OCI-LY3 (cell line): ENCODE results near the gene DPP10.

Experiments used
- H2AFZ ChIP-seq: fragments of 200-600, 300-600 bp; shearing (Covaris generic); 2 replicates; pipeline ENCODE4 v1.6.0; 2014; ENCODE audit warnings: antibody characterized with exemption, low read depth, low read length
- H3K27ac ChIP-seq: fragments of 200-600, 300-600 bp; sonication (generic); 2 replicates; pipeline ENCODE4 v1.5.1; 2014; ENCODE audit warnings: mild to moderate bottlenecking, low read length, moderate library complexity, mixed read lengths
- H3K27me3 ChIP-seq: fragments of 200-600, 300-600 bp; sonication (generic); 2 replicates; pipeline ENCODE4 v1.6.1; 2014; ENCODE audit warnings: low read depth, low read length, mixed read lengths
- H3K36me3 ChIP-seq: fragments of 200-600, 300-600 bp; sonication (generic); replicated peaks from 2 replicates; pipeline ENCODE3; 2014; ENCODE audit warnings: low read depth, low read length, mixed read lengths
- H3K4me1 ChIP-seq: fragments of 300-600, 200-600 bp; sonication (generic); 2 replicates; pipeline ENCODE4 v1.6.1; 2014; ENCODE audit warnings: low read length, mixed read lengths
- H3K4me2 ChIP-seq: fragments of 200-600, 300-600 bp; sonication (generic); 2 replicates; pipeline ENCODE4 v1.6.1; 2014; ENCODE audit warnings: low read length, mixed read lengths
- H3K4me3 ChIP-seq: fragments of 300-600, 200-600 bp; sonication (generic); 2 replicates; pipeline ENCODE4 v1.5.1; 2014; ENCODE audit warnings: antibody characterized with exemption, mild to moderate bottlenecking, low read length, moderate library complexity
- H3K79me2 ChIP-seq: fragments of 300-600, 200-600 bp; shearing (Covaris generic); 2 replicates; pipeline ENCODE4 v1.6.1; 2014; ENCODE audit warnings: mild to moderate bottlenecking, low read length, mixed read lengths
- H3K9ac ChIP-seq: fragments of 300-600, 200-600 bp; shearing (Covaris generic); 2 replicates; pipeline ENCODE4 v1.6.0; 2014; ENCODE audit warnings: mild to moderate bottlenecking, low read length, moderate library complexity
- H3K9me3 ChIP-seq: fragments of 200-600, 300-600 bp; shearing (Covaris generic); 2 replicates; pipeline ENCODE4 v1.6.1; 2014; ENCODE audit warnings: low read length, mixed read lengths; ENCODE audit not compliant: insufficient read depth
- H4K20me1 ChIP-seq: fragments of 200-600, 300-600 bp; sonication (generic); 2 replicates; pipeline ENCODE4 v1.6.1; 2016; ENCODE audit warnings: low read length, mixed read lengths; ENCODE audit not compliant: insufficient read depth
- EZH2phosphoT487 ChIP-seq: fragments of 200-600 bp; shearing (Covaris generic); IDR thresholded peaks from 2 replicates; pipeline ENCODE4 v1.6.1; 2018; ENCODE audit warnings: antibody characterized with exemption, mixed run types, low read depth
- TF ChIP-seq, protein P1 (sequence below): fragments of 200-600, 300-600 bp; sonication (generic); IDR thresholded peaks from 2 replicates; pipeline ENCODE4 v1.5.1; 2014; ENCODE audit warnings: antibody characterized with exemption, low read length, low read depth

The DPP10 gene

DNA sequence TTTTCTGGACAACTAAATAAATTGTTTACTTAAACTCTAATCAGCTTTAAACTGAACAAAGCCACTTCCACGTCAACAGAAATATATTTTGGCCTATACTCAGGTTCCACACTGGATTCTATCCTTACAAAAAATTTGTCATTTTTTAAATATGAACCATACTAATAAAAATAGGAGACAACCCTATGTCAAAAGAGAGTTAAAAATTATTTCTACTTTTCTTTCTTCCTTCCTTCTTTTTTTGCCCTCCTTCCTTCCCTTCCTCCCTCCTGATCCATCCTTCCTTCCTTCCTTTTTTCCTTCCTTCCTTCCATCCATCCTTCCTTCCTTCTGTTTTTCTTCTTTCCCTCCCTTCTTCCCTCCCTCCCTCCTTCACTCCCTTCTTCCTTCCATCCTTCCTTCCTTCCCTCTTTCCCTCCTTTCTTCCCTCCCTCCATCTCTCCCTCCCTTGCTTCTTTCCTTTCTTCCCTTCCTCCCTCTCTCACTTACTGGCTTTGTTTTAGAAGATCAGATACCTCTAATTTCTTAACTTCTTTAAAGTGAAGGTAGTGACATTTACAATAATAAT is 1444.9 kb downstream of the DPP10 start:
- no peaks in the 10 kb centered on the region for H3K79me2 ChIP-seq
- no peak overlapping the region for H3K4me3 ChIP-seq
- no peaks in the 10 kb centered on the region for H3K36me3 ChIP-seq
- no peak for TF ChIP-seq EZH2phosphoT487
- TF ChIP-seq, protein P1, sequence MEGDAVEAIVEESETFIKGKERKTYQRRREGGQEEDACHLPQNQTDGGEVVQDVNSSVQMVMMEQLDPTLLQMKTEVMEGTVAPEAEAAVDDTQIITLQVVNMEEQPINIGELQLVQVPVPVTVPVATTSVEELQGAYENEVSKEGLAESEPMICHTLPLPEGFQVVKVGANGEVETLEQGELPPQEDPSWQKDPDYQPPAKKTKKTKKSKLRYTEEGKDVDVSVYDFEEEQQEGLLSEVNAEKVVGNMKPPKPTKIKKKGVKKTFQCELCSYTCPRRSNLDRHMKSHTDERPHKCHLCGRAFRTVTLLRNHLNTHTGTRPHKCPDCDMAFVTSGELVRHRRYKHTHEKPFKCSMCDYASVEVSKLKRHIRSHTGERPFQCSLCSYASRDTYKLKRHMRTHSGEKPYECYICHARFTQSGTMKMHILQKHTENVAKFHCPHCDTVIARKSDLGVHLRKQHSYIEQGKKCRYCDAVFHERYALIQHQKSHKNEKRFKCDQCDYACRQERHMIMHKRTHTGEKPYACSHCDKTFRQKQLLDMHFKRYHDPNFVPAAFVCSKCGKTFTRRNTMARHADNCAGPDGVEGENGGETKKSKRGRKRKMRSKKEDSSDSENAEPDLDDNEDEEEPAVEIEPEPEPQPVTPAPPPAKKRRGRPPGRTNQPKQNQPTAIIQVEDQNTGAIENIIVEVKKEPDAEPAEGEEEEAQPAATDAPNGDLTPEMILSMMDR: no peak
- no peaks in the 10 kb centered on the region for H3K4me1 ChIP-seq
- H3K9ac ChIP-seq: no peak overlapping the region
- no peak overlapping the region for H2AFZ ChIP-seq
- no peak overlapping the region for H3K27ac ChIP-seq
- H4K20me1 ChIP-seq: no peaks in the 10 kb centered on the region
- H3K9me3 ChIP-seq: 0 out of 2 replicates have a peak, but pooled peaks cover 3% of the 10 kb centered on the region
- no peak overlapping the region for H3K4me2 ChIP-seq
- no peaks in the 10 kb centered on the region for H3K27me3 ChIP-seq
